ENCODE measurements around the gene PARPBP. TPM values are rescaled to one million over a fixed set of nuclear protein-coding genes. Genes with fewer than 3 reads are reported as not detected.
A peak's percentile ranks its signal among the peaks of the same experiment; 100 is the strongest.

Gene PARPBP
- total RNA-seq, 6 experiments from 2014 or later: 8.6 to 13.6 (median 12.6) TPM

- H3K4me1 Mint-ChIP-seq (ENCODE audit: low read depth): peaks cover 26% of the 10 kb centered on the region
- no peak overlapping the region for H3K27ac Mint-ChIP-seq
- H3K4me3 Mint-ChIP-seq: no peak overlapping the region
- peak; percentile 30 for DNase-seq
- H3K27me3 Mint-ChIP-seq (ENCODE audit: insufficient read depth): no peaks in the 10 kb centered on the region; the same call in 1 of the 2 replicates
- H3K36me3 Mint-ChIP-seq (ENCODE audit: low read depth): no peaks in the 10 kb centered on the region
- H3K9me3 Mint-ChIP-seq: no peaks in the 10 kb centered on the region
- TF ChIP-seq CTCF (IDR thresholded peaks at IDR 0.05): peak; percentile 88
Observed at GRCh38 chr12:102169922-102170621, 50.1 kb downstream of the PARPBP start.

GRCh38 chr12:102171951-102172350 lies 52.0 kb downstream of the PARPBP start:
- Mint-ChIP-seq H3K27ac (peak overlapping the region; percentile 68), H3K27me3 (ENCODE audit: insufficient read depth) (no peaks in the 10 kb centered on the region; the same call in 1 of the 2 replicates), H3K4me3 (no peak overlapping the region; the same call in 1 of the 2 replicates), H3K4me1 (ENCODE audit: low read depth) (peaks cover 26% of the 10 kb centered on the region), H3K36me3 (ENCODE audit: low read depth) (no peaks in the 10 kb centered on the region), H3K9me3 (no peaks in the 10 kb centered on the region)
- TF ChIP-seq CTCF (IDR thresholded peaks at IDR 0.05): no peak
- peak; percentile 18 for DNase-seq

- Mint-ChIP-seq H3K27me3 (ENCODE audit: insufficient read depth) (no peaks in the 10 kb centered on the region; the same call in 1 of the 2 replicates), H3K27ac (peak overlapping the region; percentile 68), H3K9me3 (no peaks in the 10 kb centered on the region), H3K4me3 (no peak overlapping the region; the same call in 1 of the 2 replicates), H3K36me3 (ENCODE audit: low read depth) (no peaks in the 10 kb centered on the region), H3K4me1 (ENCODE audit: low read depth) (peaks cover 22% of the 10 kb centered on the region)
- TF ChIP-seq CTCF (IDR thresholded peaks at IDR 0.05): no peak
- peak; percentile 29 for DNase-seq
Observed at GRCh38 chr12:102172436-102172835, 52.5 kb downstream of the PARPBP start.

GRCh38 chr12:102174117-102174516 lies 54.1 kb downstream of the PARPBP start:
- Mint-ChIP-seq H3K27ac (no peak overlapping the region), H3K4me1 (ENCODE audit: low read depth) (peaks cover 14% of the 10 kb centered on the region), H3K9me3 (no peaks in the 10 kb centered on the region), H3K4me3 (no peak overlapping the region), H3K27me3 (ENCODE audit: insufficient read depth) (no peaks in the 10 kb centered on the region; the same call in 1 of the 2 replicates), H3K36me3 (ENCODE audit: low read depth) (no peaks in the 10 kb centered on the region; the same call in 1 of the 2 replicates)
- no peak for TF ChIP-seq CTCF (IDR thresholded peaks at IDR 0.05)
- DNase-seq: no peak

- TF ChIP-seq CTCF (IDR thresholded peaks at IDR 0.05): no peak
- DNase-seq: no peak
- Mint-ChIP-seq H3K9me3 (no peaks in the 10 kb centered on the region), H3K27me3 (ENCODE audit: insufficient read depth) (no peaks in the 10 kb centered on the region; the same call in 1 of the 2 replicates), H3K4me3 (no peak overlapping the region), H3K36me3 (ENCODE audit: low read depth) (no peaks in the 10 kb centered on the region; the same call in 1 of the 2 replicates), H3K27ac (no peak overlapping the region), H3K4me1 (ENCODE audit: low read depth) (peaks cover 14% of the 10 kb centered on the region)
Observed at GRCh38 chr12:102174761-102175160, 54.8 kb downstream of the PARPBP start.
